ENCODE measurements around the gene AFDN.

DNA sequence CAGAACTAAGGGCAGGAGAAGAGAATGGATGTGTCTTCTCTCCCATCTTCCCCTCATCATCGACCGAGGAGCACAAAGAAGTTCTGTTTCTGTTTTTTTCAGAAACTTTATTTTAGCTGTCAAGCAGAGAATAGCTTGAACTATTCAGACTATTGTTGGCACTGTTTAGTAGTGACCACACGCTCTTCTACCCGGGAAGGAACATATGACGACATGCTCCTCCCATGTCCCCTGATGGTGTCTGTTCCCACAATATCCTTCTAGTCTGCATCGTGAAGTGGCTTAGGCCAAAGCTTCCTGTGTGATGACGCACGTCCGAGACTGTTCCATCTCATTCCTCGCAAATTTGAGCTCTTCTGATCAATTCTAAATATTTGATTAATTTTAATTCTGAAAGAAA lies 143.5 kb downstream of the AFDN start:
- TF ChIP-seq, protein P1, sequence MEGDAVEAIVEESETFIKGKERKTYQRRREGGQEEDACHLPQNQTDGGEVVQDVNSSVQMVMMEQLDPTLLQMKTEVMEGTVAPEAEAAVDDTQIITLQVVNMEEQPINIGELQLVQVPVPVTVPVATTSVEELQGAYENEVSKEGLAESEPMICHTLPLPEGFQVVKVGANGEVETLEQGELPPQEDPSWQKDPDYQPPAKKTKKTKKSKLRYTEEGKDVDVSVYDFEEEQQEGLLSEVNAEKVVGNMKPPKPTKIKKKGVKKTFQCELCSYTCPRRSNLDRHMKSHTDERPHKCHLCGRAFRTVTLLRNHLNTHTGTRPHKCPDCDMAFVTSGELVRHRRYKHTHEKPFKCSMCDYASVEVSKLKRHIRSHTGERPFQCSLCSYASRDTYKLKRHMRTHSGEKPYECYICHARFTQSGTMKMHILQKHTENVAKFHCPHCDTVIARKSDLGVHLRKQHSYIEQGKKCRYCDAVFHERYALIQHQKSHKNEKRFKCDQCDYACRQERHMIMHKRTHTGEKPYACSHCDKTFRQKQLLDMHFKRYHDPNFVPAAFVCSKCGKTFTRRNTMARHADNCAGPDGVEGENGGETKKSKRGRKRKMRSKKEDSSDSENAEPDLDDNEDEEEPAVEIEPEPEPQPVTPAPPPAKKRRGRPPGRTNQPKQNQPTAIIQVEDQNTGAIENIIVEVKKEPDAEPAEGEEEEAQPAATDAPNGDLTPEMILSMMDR (IDR thresholded peaks at IDR 0.05), result no peak
- no peak for TF ChIP-seq POLR2A (IDR thresholded peaks at IDR 0.05)

Measured in vagina (tissue), 2 donors.